A549 (cell line): ENCODE results near the gene ADAMTS14. TPM values are rescaled to one million over a fixed set of nuclear protein-coding genes. Genes with fewer than 3 reads are reported as not detected.

Experiments used
- ATAC-seq, 2 experiments: fragments of 200-7000 bp in 1 of 2; fragments of >200 bp in 1 of 2; cut with Nextera tagmentation in 1 of 2; cut with Tn5 transposase in 1 of 2; 3 replicates each; pipeline versions ENCODE4 v1.8.0 to v1.9.1; 2018 to 2020; ENCODE audit warnings: mild to moderate bottlenecking in 1 of 2, moderate library complexity in 1 of 2
- CTCF ChIA-PET: fragments of 300-600 bp; sonication (Branson Sonifier 250); formaldehyde crosslinking; extraction: SDS; loops from one replicate; lab custom pipeline; 2021; ENCODE audit warnings: antibody characterized with exemption, inconsistent platforms; lab: Yijun Ruan, JAX
- POLR2A ChIA-PET: fragments of 350-600 bp; formaldehyde crosslinking; extraction: SDS; loops from one replicate; lab custom pipeline; 2021; ENCODE audit warnings: antibody characterized with exemption, inconsistent platforms; lab: Yijun Ruan, JAX
- DNase-seq, 2 experiments: peaks; one replicate each; pipeline versions ENCODE4 v3.0.0 to v3.0.0-alpha.2; 2011 to 2016; ENCODE audit warnings: low read depth in 1 of 2, low spot score in 1 of 2
- FAIRE-seq: peaks from 2 replicates; lab custom pipeline; 2011; peaks lifted over from hg19 to GRCh38; lab: Jason Lieb, UNC
- H3K27ac ChIP-seq, 2 experiments: fragments of >200 bp; sonication (Bioruptor Twin); formaldehyde crosslinking; 3 replicates each; pipeline ENCODE4 v1.5.1; 2016 to 2017
- H3K4me1 ChIP-seq: fragments of >200 bp; sonication (Bioruptor Twin); formaldehyde crosslinking; 3 replicates; pipeline ENCODE4 v1.6.1; 2016
- H3K4me2 ChIP-seq: fragments of >200 bp; sonication (Bioruptor Twin); formaldehyde crosslinking; 3 replicates; pipeline ENCODE4 v1.6.1; 2016
- H3K4me3 ChIP-seq: fragments of >200 bp; sonication (Bioruptor Twin); formaldehyde crosslinking; 3 replicates; pipeline ENCODE4 v1.5.1; 2016
- H3K9me3 ChIP-seq: fragments of >200 bp; sonication (Bioruptor Twin); formaldehyde crosslinking; 3 replicates; pipeline ENCODE4 v1.6.1; 2016
- CTCF ChIP-seq: fragments of >200 bp; sonication (Bioruptor Twin); formaldehyde crosslinking; IDR thresholded peaks from 3 replicates; pipeline ENCODE4 v1.5.1; 2016
- ELK1 ChIP-seq: fragments of 150-350 bp; IDR thresholded peaks from 2 replicates; pipeline ENCODE4 v1.6.1; 2014; ENCODE audit warnings: low read depth, mild to moderate bottlenecking, low read length
- EP300 ChIP-seq, 2 experiments: fragments of >200 bp; sonication (Bioruptor Twin); formaldehyde crosslinking; IDR thresholded peaks; 2 replicates in 1 of 2; 3 replicates in 1 of 2; pipeline ENCODE4 v1.6.1; 2016 to 2017
- FOXS1 ChIP-seq: fragments of 250-450 bp; sonication (Bioruptor Pico); IDR thresholded peaks from 2 replicates; pipeline ENCODE4 v1.5.0; 2020; ENCODE audit warnings: mild to moderate bottlenecking, moderate library complexity
- HEYL ChIP-seq: fragments of 250-450 bp; sonication (Bioruptor Pico); IDR thresholded peaks from 2 replicates; pipeline ENCODE4 v1.8.0; 2021; ENCODE audit warnings: mild to moderate bottlenecking, moderate library complexity
- JUNB ChIP-seq: fragments of >200 bp; sonication (Bioruptor Twin); formaldehyde crosslinking; IDR thresholded peaks from 2 replicates; pipeline ENCODE4 v1.6.1; 2016
- KDM5A ChIP-seq: fragments of 200-600 bp; sonication (generic); IDR thresholded peaks from 2 replicates; pipeline ENCODE4 v1.6.1; 2016; ENCODE audit warnings: antibody characterized with exemption, mild to moderate bottlenecking
- MAFK ChIP-seq: fragments of 450-650 bp; IDR thresholded peaks from 2 replicates; pipeline ENCODE4 v1.6.1; 2014; ENCODE audit not compliant: partially characterized antibody
- NPAS2 ChIP-seq: fragments of 250-450 bp; sonication (Bioruptor Pico); IDR thresholded peaks from 2 replicates; pipeline ENCODE4 v1.8.0; 2022; ENCODE audit warnings: mild to moderate bottlenecking, moderate library complexity, borderline replicate concordance
- SMC3 ChIP-seq: fragments of >200 bp; sonication (Bioruptor Twin); formaldehyde crosslinking; IDR thresholded peaks from 3 replicates; pipeline ENCODE4 v1.6.1; 2018; ENCODE audit warnings: inconsistent platforms
- USF2 ChIP-seq: fragments of 450-650 bp; IDR thresholded peaks from 2 replicates; pipeline ENCODE4 v1.6.1; 2014; ENCODE audit warnings: antibody characterized with exemption
- ZFP36 ChIP-seq: fragments of 450-650 bp; IDR thresholded peaks from 2 replicates; pipeline ENCODE4 v1.6.1; 2014; ENCODE audit warnings: borderline replicate concordance; ENCODE audit not compliant: partially characterized antibody
- WGBS: methylation state at CpG from one replicate; pipeline ENCODE4 v1.1.6; 2017; ENCODE audit errors: missing lambda C conversion rate; 5-methylcytosine and 5-hydroxymethylcytosine counted together
- polyA plus RNA-seq, 4 experiments: library from polyadenylated mRNA; depleted of rRNA in 3 of 4; stranded (reverse); fragments of >200 nt; fragmentation: RNase III in 1 of 4; extraction: RNeasy Plus Mini Kit Qiagen cat#74134 plus additional on column Dnase treatment in 1 of 4; gene quantifications; 2 replicates in 3 of 4; 3 replicates in 1 of 4; pipeline ENCODE4 v1.2.3, GENCODE V29; 2011 to 2017
- TF ChIP-seq, protein P1 (sequence below): fragments of 250-450 bp; sonication (Bioruptor Pico); IDR thresholded peaks from 2 replicates; pipeline ENCODE4 v1.5.0; 2021; ENCODE audit warnings: mild to moderate bottlenecking, moderate library complexity, borderline replicate concordance
- TF ChIP-seq, protein P2 (sequence below): fragments of >200 bp; sonication (Bioruptor Twin); formaldehyde crosslinking; IDR thresholded peaks from 2 replicates; pipeline ENCODE4 v1.6.1; 2016
- TF ChIP-seq, protein P3 (sequence below): fragments of 250-450 bp; sonication (Bioruptor Pico); IDR thresholded peaks from 2 replicates; pipeline ENCODE4 v1.5.0; 2020; ENCODE audit warnings: low read depth, mild to moderate bottlenecking, moderate library complexity

The ADAMTS14 gene
- polyA plus RNA-seq, 2 of the 4 experiments (the other 2 are of a cell fraction): 0.03 TPM; not detected in 1

DNA sequence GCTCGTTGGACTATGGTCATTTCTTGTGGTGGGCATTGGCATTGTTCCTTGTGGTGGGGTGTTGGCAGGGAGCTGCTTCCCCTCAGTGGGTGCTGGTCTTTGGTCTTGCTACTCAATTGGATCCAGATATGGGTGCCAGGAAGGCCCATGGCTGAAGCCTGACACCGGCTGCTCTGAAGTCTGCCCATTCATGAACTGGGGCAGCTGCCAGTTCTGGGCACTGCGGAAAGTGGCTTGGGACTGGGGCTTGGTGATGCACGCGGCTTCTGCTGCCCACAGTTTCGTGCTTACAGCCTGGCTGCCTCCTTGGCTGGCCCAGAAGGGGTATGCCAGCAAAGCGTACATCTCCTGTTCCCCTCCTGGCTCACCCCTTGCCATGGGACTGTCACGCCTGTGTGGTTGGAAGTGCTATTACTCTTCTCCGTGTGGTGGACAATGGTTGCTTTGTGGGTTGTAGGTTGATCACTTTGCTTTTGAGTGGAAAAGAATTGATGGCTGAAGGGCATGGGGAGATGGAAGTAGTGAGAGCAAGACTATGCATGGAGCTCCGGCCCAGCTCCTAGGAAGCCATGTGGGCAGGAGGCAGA, 54.7 kb downstream of the ADAMTS14 start:
- ATAC-seq (no peak), FAIRE-seq (no peak), DNase-seq (no peak)
- Histone ChIP-seq H3K4me3 (no peak overlapping the region), H3K27ac (no peak overlapping the region), H3K4me1 (peaks cover 8% of the 10 kb centered on the region; the same call in 1 of the 3 replicates), H3K9me3 (no peaks in the 10 kb centered on the region), H3K4me2 (no peak overlapping the region)
- no peak for TF ChIP-seq USF2
- TF ChIP-seq, protein P1, sequence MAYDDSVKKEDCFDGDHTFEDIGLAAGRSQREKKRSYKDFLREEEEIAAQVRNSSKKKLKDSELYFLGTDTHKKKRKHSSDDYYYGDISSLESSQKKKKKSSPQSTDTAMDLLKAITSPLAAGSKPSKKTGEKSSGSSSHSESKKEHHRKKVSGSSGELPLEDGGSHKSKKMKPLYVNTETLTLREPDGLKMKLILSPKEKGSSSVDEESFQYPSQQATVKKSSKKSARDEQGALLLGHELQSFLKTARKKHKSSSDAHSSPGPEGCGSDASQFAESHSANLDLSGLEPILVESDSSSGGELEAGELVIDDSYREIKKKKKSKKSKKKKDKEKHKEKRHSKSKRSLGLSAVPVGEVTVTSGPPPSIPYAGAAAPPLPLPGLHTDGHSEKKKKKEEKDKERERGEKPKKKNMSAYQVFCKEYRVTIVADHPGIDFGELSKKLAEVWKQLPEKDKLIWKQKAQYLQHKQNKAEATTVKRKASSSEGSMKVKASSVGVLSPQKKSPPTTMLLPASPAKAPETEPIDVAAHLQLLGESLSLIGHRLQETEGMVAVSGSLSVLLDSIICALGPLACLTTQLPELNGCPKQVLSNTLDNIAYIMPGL (CRISPR knock-in tag): no peak
- ChIA-PET CTCF (interaction anchor here (1.1 kb wide), 1 partner anchor 9 kb away, joined by 3 read pairs; no protein-coding TSS in a partner anchor), POLR2A (interaction anchor here (0.6 kb wide), 1 partner anchor 157 kb away, joined by 3 read pairs; no protein-coding TSS in a partner anchor)
- 69% methylated on average over 5 of the region's 10 CpGs for WGBS

DNA sequence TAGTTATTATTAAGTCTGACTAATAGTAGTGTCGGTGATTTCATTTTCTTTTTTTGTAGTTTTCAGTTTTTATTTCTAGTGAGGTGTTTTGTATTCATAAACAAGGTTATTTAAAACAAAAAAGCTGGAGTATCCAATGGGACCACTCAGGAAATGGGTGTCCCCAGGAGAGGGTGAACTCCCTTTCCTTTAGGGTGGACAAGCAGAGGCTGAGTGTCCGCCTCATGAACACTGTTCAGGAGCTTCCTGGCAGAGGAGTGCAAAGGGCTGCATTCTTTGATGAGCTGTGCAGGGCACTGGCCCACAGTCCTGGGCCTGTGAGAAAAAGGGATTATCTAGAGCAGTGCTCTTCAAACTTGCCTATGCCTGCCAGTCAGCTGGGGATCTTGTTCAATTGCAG, 56.0 kb downstream of the ADAMTS14 start:
- Histone ChIP-seq H3K4me2 (no peak overlapping the region), H3K4me3 (no peak overlapping the region), H3K27ac (no peak overlapping the region), H3K4me1 (no peaks in the 10 kb centered on the region), H3K9me3 (no peaks in the 10 kb centered on the region)
- DNase-seq (no peak), ATAC-seq (no peak), FAIRE-seq (no peak)
- WGBS: 77% methylated on average over 2 of the region's 2 CpGs
- POLR2A ChIA-PET: no interaction called here
- CTCF ChIA-PET: interaction anchor here (1.0 kb wide), 1 partner anchor 30 kb away, joined by 3 read pairs; no protein-coding TSS in a partner anchor
- no peak for TF ChIP-seq SMC3
- TF ChIP-seq, protein P2, sequence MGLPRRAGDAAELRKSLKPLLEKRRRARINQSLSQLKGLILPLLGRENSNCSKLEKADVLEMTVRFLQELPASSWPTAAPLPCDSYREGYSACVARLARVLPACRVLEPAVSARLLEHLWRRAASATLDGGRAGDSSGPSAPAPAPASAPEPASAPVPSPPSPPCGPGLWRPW: no peak
- no peak for TF ChIP-seq ZFP36
- TF ChIP-seq, protein P3, sequence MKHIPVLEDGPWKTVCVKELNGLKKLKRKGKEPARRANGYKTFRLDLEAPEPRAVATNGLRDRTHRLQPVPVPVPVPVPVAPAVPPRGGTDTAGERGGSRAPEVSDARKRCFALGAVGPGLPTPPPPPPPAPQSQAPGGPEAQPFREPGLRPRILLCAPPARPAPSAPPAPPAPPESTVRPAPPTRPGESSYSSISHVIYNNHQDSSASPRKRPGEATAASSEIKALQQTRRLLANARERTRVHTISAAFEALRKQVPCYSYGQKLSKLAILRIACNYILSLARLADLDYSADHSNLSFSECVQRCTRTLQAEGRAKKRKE (CRISPR knock-in tag): no peak

DNA sequence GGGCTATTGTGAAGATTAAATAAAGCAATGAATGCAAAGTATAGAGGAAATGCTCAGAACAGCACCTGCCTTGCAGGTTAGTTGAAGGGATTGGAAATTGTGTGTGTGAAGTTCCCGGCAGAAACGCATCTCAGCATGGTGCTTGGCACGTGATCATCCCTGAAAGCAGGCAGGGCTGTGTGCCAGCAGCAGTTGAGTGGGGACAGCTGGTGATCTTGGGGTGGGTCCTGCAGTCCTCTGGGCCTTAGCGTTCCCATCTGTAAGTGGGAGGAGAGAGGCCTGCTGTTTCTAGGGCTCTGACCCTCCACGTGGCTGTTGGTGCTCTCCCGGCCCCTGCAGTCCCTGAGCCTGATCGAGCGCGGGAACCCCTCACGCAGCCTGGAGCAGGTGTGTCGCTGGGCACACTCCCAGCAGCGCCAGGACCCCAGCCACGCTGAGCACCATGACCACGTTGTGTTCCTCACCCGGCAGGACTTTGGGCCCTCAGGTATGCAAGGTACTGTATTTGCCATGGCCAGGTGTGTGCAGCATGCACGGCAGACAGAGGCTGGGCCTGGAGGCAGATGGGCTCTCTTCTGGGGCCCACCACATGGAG, 57.6 kb downstream of the ADAMTS14 start:
- DNase-seq (no peak), ATAC-seq (no peak), FAIRE-seq (no peak)
- CTCF ChIA-PET: no interaction called here
- H3K9me3 ChIP-seq: no peaks in the 10 kb centered on the region
- H3K27ac ChIP-seq: no peak overlapping the region
- POLR2A ChIA-PET: no interaction called here
- no peak overlapping the region for H3K4me3 ChIP-seq
- H3K4me1 ChIP-seq: no peaks in the 10 kb centered on the region
- no peak for TF ChIP-seq FOXS1 (CRISPR knock-in tag)
- no peak for TF ChIP-seq MAFK
- TF ChIP-seq KDM5A: no peak
- no peak for TF ChIP-seq NPAS2 (CRISPR knock-in tag)
- no peak for TF ChIP-seq JUNB
- no peak for TF ChIP-seq HEYL (CRISPR knock-in tag)
- TF ChIP-seq CTCF: no peak
- no peak for TF ChIP-seq ELK1
- no peak for TF ChIP-seq EP300 (IDR thresholded peaks at IDR 0.05)
- no peak overlapping the region for H3K4me2 ChIP-seq
- WGBS: 61% methylated on average over 15 of the region's 16 CpGs
